ENCODE measurements around the gene C1orf167.

DNA sequence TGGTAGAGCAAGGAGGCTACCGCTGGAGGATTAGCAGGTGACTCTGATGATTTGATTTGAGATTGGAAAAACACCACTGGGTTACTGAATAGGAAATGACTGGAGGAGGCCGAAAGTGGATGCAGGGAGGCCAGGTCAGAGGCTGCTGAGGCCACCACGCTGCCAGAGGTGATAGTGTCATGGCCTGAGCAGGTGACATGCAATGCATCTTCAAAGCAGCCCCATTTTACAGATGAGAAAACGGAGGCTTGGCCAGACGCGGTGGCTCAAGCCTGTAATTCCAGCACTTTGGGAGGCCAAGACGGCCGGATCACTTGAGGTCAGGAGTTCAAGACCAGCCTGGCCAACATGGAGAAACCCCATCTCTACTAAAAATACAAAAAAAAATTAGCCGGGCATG lies 12.8 kb downstream of the C1orf167 start:
- TF ChIP-seq NR1H2 (CRISPR knock-in tag; IDR thresholded peaks at IDR 0.05; ENCODE audit: borderline replicate concordance, low read depth) (no peak), ZNF24 (IDR thresholded peaks at IDR 0.05) (no peak), EP300 (IDR thresholded peaks at IDR 0.05; ENCODE audit: low read depth in 2 of 2, low read length in 2 of 2) (no peak), EP300 (CRISPR knock-in tag; IDR thresholded peaks at IDR 0.05; ENCODE audit: borderline replicate concordance) (no peak), KDM4B (CRISPR knock-in tag; IDR thresholded peaks at IDR 0.05) (no peak), EZH2 (conservative IDR thresholded peaks at IDR 0.05; ENCODE audit: low read depth, low read length) (no peak), TOE1 (CRISPR knock-in tag; IDR thresholded peaks at IDR 0.05) (no peak), RAD21 (CRISPR knock-in tag; IDR thresholded peaks at IDR 0.05) (no peak), ASH2L (IDR thresholded peaks at IDR 0.05; ENCODE audit: insufficient read length, low read depth, low read length) (no peak), KLF12 (CRISPR knock-in tag; IDR thresholded peaks at IDR 0.05; ENCODE audit: borderline replicate concordance) (no peak)
- TF ChIP-seq, protein P1, sequence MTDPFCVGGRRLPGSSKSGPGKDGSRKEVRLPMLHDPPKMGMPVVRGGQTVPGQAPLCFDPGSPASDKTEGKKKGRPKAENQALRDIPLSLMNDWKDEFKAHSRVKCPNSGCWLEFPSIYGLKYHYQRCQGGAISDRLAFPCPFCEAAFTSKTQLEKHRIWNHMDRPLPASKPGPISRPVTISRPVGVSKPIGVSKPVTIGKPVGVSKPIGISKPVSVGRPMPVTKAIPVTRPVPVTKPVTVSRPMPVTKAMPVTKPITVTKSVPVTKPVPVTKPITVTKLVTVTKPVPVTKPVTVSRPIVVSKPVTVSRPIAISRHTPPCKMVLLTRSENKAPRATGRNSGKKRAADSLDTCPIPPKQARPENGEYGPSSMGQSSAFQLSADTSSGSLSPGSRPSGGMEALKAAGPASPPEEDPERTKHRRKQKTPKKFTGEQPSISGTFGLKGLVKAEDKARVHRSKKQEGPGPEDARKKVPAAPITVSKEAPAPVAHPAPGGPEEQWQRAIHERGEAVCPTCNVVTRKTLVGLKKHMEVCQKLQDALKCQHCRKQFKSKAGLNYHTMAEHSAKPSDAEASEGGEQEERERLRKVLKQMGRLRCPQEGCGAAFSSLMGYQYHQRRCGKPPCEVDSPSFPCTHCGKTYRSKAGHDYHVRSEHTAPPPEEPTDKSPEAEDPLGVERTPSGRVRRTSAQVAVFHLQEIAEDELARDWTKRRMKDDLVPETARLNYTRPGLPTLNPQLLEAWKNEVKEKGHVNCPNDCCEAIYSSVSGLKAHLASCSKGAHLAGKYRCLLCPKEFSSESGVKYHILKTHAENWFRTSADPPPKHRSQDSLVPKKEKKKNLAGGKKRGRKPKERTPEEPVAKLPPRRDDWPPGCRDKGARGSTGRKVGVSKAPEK (CRISPR knock-in tag; IDR thresholded peaks at IDR 0.05; ENCODE audit: borderline replicate concordance): no peak
- TF ChIP-seq, protein P2, sequence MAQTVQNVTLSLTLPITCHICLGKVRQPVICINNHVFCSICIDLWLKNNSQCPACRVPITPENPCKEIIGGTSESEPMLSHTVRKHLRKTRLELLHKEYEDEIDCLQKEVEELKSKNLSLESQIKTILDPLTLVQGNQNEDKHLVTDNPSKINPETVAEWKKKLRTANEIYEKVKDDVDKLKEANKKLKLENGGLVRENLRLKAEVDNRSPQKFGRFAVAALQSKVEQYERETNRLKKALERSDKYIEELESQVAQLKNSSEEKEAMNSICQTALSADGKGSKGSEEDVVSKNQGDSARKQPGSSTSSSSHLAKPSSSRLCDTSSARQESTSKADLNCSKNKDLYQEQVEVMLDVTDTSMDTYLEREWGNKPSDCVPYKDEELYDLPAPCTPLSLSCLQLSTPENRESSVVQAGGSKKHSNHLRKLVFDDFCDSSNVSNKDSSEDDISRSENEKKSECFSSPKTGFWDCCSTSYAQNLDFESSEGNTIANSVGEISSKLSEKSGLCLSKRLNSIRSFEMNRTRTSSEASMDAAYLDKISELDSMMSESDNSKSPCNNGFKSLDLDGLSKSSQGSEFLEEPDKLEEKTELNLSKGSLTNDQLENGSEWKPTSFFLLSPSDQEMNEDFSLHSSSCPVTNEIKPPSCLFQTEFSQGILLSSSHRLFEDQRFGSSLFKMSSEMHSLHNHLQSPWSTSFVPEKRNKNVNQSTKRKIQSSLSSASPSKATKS (CRISPR knock-in tag; IDR thresholded peaks at IDR 0.05): no peak
- TF ChIP-seq, protein P3, sequence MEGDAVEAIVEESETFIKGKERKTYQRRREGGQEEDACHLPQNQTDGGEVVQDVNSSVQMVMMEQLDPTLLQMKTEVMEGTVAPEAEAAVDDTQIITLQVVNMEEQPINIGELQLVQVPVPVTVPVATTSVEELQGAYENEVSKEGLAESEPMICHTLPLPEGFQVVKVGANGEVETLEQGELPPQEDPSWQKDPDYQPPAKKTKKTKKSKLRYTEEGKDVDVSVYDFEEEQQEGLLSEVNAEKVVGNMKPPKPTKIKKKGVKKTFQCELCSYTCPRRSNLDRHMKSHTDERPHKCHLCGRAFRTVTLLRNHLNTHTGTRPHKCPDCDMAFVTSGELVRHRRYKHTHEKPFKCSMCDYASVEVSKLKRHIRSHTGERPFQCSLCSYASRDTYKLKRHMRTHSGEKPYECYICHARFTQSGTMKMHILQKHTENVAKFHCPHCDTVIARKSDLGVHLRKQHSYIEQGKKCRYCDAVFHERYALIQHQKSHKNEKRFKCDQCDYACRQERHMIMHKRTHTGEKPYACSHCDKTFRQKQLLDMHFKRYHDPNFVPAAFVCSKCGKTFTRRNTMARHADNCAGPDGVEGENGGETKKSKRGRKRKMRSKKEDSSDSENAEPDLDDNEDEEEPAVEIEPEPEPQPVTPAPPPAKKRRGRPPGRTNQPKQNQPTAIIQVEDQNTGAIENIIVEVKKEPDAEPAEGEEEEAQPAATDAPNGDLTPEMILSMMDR (CRISPR knock-in tag; IDR thresholded peaks at IDR 0.05): no peak
- TF ChIP-seq, protein P4, sequence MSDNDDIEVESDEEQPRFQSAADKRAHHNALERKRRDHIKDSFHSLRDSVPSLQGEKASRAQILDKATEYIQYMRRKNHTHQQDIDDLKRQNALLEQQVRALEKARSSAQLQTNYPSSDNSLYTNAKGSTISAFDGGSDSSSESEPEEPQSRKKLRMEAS (IDR thresholded peaks at IDR 0.05): no peak

Data from HepG2 (cell line).